ENCODE data around the gene OXER1. TPM values are rescaled to one million over a fixed set of nuclear protein-coding genes. Genes with fewer than 3 reads are reported as not detected.

OXER1 gene
- total and polyA plus RNA-seq, 5 donors from 2014 or later, result 0.09 TPM; not detected in 4

DNA sequence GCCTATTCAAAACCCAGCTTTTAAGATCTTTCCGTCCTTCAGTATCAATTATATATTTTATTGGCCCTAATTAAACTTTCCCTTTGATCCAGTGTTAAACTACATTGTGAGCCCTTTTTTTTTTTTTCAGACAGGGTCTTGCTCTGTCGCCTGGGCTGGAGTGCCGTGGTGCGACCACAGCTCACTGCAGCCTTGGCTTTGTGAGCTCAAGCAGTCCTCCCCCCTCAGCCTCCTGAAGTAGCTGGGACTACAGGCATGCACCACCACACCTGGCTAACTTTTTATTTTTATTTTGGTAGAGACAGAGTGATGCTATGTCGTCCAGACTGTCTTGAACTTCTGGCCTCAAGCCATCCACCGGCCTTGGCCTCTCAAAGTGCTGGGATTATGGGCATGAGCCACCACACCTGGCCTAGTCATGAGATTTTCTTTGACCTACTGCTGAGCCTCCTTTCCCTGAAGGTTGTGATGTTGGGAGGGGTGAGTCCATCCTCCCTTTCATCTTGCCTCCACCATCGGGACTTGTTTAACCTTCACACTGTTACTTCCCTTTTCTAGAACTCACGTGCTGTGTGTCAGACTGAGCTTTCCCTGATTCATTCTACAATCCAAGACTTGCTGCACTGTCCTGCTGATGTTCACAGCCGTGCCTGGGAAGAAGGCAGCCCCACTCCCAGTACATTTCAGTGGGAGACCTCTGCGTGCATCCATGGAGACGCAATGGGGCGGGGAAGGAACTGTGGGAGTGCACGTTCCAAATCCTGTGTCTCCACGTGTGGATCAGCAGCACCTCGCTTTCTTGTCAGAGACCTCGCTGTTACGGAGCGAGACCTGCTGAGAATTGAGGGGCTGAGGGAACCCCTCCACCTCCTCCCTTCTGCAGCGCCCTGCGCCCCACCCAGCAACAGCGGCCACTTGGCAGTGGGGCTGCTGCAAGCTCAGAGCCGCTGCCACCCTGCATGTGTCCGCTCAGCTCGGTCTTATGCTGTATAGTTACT is 10.8 kb downstream of the OXER1 start:
- ATAC-seq (ENCODE audit: low read depth in 2 of 2) (no peak), DNase-seq (no peak)
- Mint-ChIP-seq H3K27me3 (no peaks in the 10 kb centered on the region), H3K4me3 (no peak overlapping the region), H3K4me1 (no peaks in the 10 kb centered on the region), H3K36me3 (peaks cover 25% of the 10 kb centered on the region), H3K9me3 (peaks cover 0 to 2% (median 0%) of the 10 kb centered on the region in 7 donors), H3K27ac (peak overlapping the region in 1 of 3 donors; percentile 7)
- no peak overlapping the region for H3K27ac ChIP-seq (ENCODE audit: insufficient read depth, low read length, poor library complexity, severe bottlenecking)
- no peak overlapping the region for H3K4me3 ChIP-seq (ENCODE audit: low read depth, low read length)
- H3K27me3 ChIP-seq (ENCODE audit: control insufficient read depth, insufficient read depth, low read length), result no peaks in the 10 kb centered on the region
- no peaks in the 10 kb centered on the region for H3K4me1 ChIP-seq (ENCODE audit: control insufficient read depth, insufficient read depth, low read length, poor library complexity, severe bottlenecking)
- H3K36me3 ChIP-seq (ENCODE audit: control insufficient read depth, insufficient read depth, low read length), result no peaks in the 10 kb centered on the region
- no peaks in the 10 kb centered on the region for H3K9me3 ChIP-seq (ENCODE audit: control insufficient read depth in 2 of 2, low read length in 2 of 2)

- peak overlapping the region in 1 of 3 donors; percentile 7 for H3K27ac Mint-ChIP-seq
- peaks cover 24% of the 10 kb centered on the region for H3K36me3 Mint-ChIP-seq
Observed at GRCh38 chr2:42752314-42752713, 11.6 kb downstream of the OXER1 start.

GRCh38 chr2:42748840-42749239 is 15.1 kb downstream of the OXER1 start:
- DNase-seq (no peak), ATAC-seq (ENCODE audit: low read depth in 2 of 2) (no peak)
- no peak overlapping the region for H3K27ac ChIP-seq (ENCODE audit: insufficient read depth, low read length, poor library complexity, severe bottlenecking)
- no peak overlapping the region for H3K4me3 ChIP-seq (ENCODE audit: low read depth, low read length)
- Mint-ChIP-seq H3K36me3 (peaks cover 27% of the 10 kb centered on the region), H3K9me3 (no peaks in the 10 kb centered on the region), H3K27ac (peak overlapping the region in 1 of 3 donors; percentile 33), H3K4me3 (no peak overlapping the region), H3K4me1 (no peaks in the 10 kb centered on the region), H3K27me3 (no peaks in the 10 kb centered on the region)
- H3K9me3 ChIP-seq (ENCODE audit: control insufficient read depth in 2 of 2, low read length in 2 of 2), result no peaks in the 10 kb centered on the region
- no peaks in the 10 kb centered on the region for H3K36me3 ChIP-seq (ENCODE audit: control insufficient read depth, insufficient read depth, low read length)
- H3K27me3 ChIP-seq (ENCODE audit: control insufficient read depth, insufficient read depth, low read length), result no peaks in the 10 kb centered on the region
- H3K4me1 ChIP-seq (ENCODE audit: control insufficient read depth, insufficient read depth, low read length, poor library complexity, severe bottlenecking), result no peaks in the 10 kb centered on the region

More at GRCh38 chr2:42752314-42752713, 11.6 kb downstream of the OXER1 start:
- H3K9me3 Mint-ChIP-seq, result peaks cover 0 to 2% (median 0%) of the 10 kb centered on the region in 7 donors
- Histone ChIP-seq H3K4me1 (ENCODE audit: control insufficient read depth, insufficient read depth, low read length, poor library complexity, severe bottlenecking) (no peaks in the 10 kb centered on the region), H3K36me3 (ENCODE audit: control insufficient read depth, insufficient read depth, low read length) (no peaks in the 10 kb centered on the region), H3K9me3 (ENCODE audit: control insufficient read depth in 2 of 2, low read length in 2 of 2) (no peaks in the 10 kb centered on the region), H3K27ac (ENCODE audit: insufficient read depth, low read length, poor library complexity, severe bottlenecking) (no peak overlapping the region), H3K27me3 (ENCODE audit: control insufficient read depth, insufficient read depth, low read length) (no peaks in the 10 kb centered on the region), H3K4me3 (ENCODE audit: low read depth, low read length) (no peak overlapping the region)
- ATAC-seq (ENCODE audit: low read depth in 2 of 2) (peak in 1 of 2 donors; percentile 35), DNase-seq (no peak)
- H3K4me3 Mint-ChIP-seq, result no peak overlapping the region
- H3K4me1 Mint-ChIP-seq, result no peaks in the 10 kb centered on the region
- H3K27me3 Mint-ChIP-seq, result no peaks in the 10 kb centered on the region

DNA sequence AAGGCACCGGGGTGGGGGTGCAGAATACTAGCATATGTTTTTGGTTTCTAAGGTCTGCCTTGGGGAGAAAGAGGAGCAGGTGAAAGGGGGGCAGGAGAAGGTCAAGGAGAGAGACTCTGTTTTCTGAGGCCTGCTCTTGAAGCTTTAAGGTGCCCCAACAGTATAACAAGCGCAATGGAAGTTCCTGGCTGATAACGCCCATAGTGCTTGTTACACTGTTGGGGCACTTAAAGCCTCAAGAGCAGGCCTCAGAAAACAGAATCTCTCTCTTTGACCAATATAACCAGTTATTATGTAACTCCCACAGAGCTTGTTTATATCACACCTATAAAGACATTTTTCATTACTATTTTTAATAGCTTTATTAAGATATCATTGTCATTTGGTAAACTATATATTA is 16.5 kb downstream of the OXER1 start:
- no peaks in the 10 kb centered on the region for H3K27me3 Mint-ChIP-seq
- H3K4me3 ChIP-seq (ENCODE audit: low read depth, low read length), result no peak overlapping the region
- peaks cover 33% of the 10 kb centered on the region for H3K36me3 Mint-ChIP-seq
- H3K27me3 ChIP-seq (ENCODE audit: control insufficient read depth, insufficient read depth, low read length), result no peaks in the 10 kb centered on the region
- no peak overlapping the region for H3K4me3 Mint-ChIP-seq
- H3K4me1 Mint-ChIP-seq, result peaks cover 0 to 4% (median 0%) of the 10 kb centered on the region in 4 donors
- DNase-seq (no peak), ATAC-seq (ENCODE audit: low read depth in 2 of 2) (no peak)
- no peaks in the 10 kb centered on the region for H3K9me3 Mint-ChIP-seq
- H3K36me3 ChIP-seq (ENCODE audit: control insufficient read depth, insufficient read depth, low read length), result no peaks in the 10 kb centered on the region
- no peaks in the 10 kb centered on the region for H3K4me1 ChIP-seq (ENCODE audit: control insufficient read depth, insufficient read depth, low read length, poor library complexity, severe bottlenecking)
- no peak overlapping the region for H3K27ac ChIP-seq (ENCODE audit: insufficient read depth, low read length, poor library complexity, severe bottlenecking)
- H3K27ac Mint-ChIP-seq, result no peak overlapping the region
- H3K9me3 ChIP-seq (ENCODE audit: control insufficient read depth in 2 of 2, low read length in 2 of 2), result peaks cover 0 to 3% of the 10 kb centered on the region in 2 experiments

- Mint-ChIP-seq H3K27ac (no peak overlapping the region), H3K27me3 (no peaks in the 10 kb centered on the region), H3K36me3 (peaks cover 44% of the 10 kb centered on the region), H3K4me1 (peaks cover 0 to 4% (median 1%) of the 10 kb centered on the region in 4 donors), H3K9me3 (peaks cover 0 to 3% (median 0%) of the 10 kb centered on the region in 7 donors), H3K4me3 (no peak overlapping the region)
- Histone ChIP-seq H3K4me3 (ENCODE audit: low read depth, low read length) (no peak overlapping the region), H3K4me1 (ENCODE audit: control insufficient read depth, insufficient read depth, low read length, poor library complexity, severe bottlenecking) (no peaks in the 10 kb centered on the region), H3K27me3 (ENCODE audit: control insufficient read depth, insufficient read depth, low read length) (no peaks in the 10 kb centered on the region), H3K9me3 (ENCODE audit: control insufficient read depth in 2 of 2, low read length in 2 of 2) (peaks cover 0 to 3% of the 10 kb centered on the region in 2 experiments), H3K27ac (ENCODE audit: insufficient read depth, low read length, poor library complexity, severe bottlenecking) (no peak overlapping the region), H3K36me3 (ENCODE audit: control insufficient read depth, insufficient read depth, low read length) (no peaks in the 10 kb centered on the region)
- ATAC-seq (ENCODE audit: low read depth in 2 of 2) (no peak), DNase-seq (no peak)
Observed at GRCh38 chr2:42744545-42745082, 19.3 kb downstream of the OXER1 start.

GRCh38 chr2:42743659-42743990 is 20.3 kb downstream of the OXER1 start:
- Mint-ChIP-seq H3K27me3 (no peaks in the 10 kb centered on the region), H3K4me3 (no peak overlapping the region), H3K9me3 (peaks cover 0 to 5% (median 0%) of the 10 kb centered on the region in 7 donors), H3K27ac (no peak overlapping the region), H3K4me1 (peaks cover 0 to 4% (median 1%) of the 10 kb centered on the region in 4 donors), H3K36me3 (peaks cover 46% of the 10 kb centered on the region)
- ATAC-seq (ENCODE audit: low read depth in 2 of 2) (no peak), DNase-seq (no peak)
- H3K27me3 ChIP-seq (ENCODE audit: control insufficient read depth, insufficient read depth, low read length), result no peaks in the 10 kb centered on the region
- H3K4me1 ChIP-seq (ENCODE audit: control insufficient read depth, insufficient read depth, low read length, poor library complexity, severe bottlenecking), result no peaks in the 10 kb centered on the region
- no peak overlapping the region for H3K27ac ChIP-seq (ENCODE audit: insufficient read depth, low read length, poor library complexity, severe bottlenecking)
- H3K4me3 ChIP-seq (ENCODE audit: low read depth, low read length), result no peak overlapping the region
- H3K36me3 ChIP-seq (ENCODE audit: control insufficient read depth, insufficient read depth, low read length), result no peaks in the 10 kb centered on the region
- H3K9me3 ChIP-seq (ENCODE audit: control insufficient read depth in 2 of 2, low read length in 2 of 2), result peaks cover 0 to 3% of the 10 kb centered on the region in 2 experiments

DNA sequence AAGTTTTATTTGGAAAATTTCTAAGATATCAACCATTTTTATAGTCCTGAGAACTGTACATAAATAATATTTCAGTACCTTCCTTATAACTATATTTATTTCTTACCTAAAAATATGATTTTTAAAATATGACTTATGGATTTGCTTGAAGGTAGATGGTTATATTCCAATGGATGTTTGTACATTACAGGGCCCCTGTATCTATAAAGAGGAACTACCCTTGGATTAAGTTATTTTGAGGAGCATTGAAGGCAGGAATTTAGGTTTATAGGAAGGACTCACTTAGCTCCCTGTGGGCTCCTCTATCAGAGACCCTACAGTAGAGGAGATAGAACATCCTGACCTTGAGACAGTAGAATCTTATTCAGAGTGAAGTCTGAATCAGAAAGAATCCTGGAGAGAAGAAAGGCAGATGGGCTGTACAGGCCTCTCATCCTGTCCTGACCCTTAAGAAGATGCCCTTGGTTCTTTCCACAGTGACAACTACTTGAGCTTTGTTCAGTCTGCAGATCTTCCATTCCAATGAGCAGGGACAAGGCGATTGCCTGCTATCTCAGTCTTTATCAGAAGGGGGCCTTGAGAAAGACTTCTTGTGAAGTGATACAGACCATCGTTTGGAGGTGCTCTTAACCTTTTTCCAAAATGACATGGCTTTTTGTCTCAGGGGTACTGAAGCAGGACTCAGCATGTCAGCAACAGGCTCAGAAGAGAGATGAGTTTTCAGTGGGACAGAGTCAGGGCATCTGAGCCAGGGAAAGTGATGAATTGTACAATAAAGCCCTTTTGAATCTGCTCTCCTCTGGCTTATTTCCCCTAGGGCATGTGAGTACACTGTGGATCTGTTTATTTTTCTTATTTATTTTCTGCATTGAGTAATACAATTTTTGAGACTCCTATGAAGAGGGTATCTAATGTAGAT is 20.9 kb downstream of the OXER1 start:
- H3K36me3 Mint-ChIP-seq, result peaks cover 48% of the 10 kb centered on the region
- no peak overlapping the region for H3K4me3 Mint-ChIP-seq

More for the DNA sequence above, 20.9 kb downstream of the OXER1 start:
- Histone ChIP-seq H3K4me3 (ENCODE audit: low read depth, low read length) (no peak overlapping the region), H3K27ac (ENCODE audit: insufficient read depth, low read length, poor library complexity, severe bottlenecking) (no peak overlapping the region), H3K27me3 (ENCODE audit: control insufficient read depth, insufficient read depth, low read length) (no peaks in the 10 kb centered on the region), H3K4me1 (ENCODE audit: control insufficient read depth, insufficient read depth, low read length, poor library complexity, severe bottlenecking) (no peaks in the 10 kb centered on the region), H3K9me3 (ENCODE audit: control insufficient read depth in 2 of 2, low read length in 2 of 2) (peaks cover 0 to 3% of the 10 kb centered on the region in 2 experiments), H3K36me3 (ENCODE audit: control insufficient read depth, insufficient read depth, low read length) (no peaks in the 10 kb centered on the region)
- H3K27ac Mint-ChIP-seq, result peak overlapping the region in 1 of 3 donors; percentile 38
- H3K27me3 Mint-ChIP-seq, result no peaks in the 10 kb centered on the region
- no peak for ATAC-seq (ENCODE audit: low read depth in 2 of 2)
- peaks cover 0 to 4% (median 1%) of the 10 kb centered on the region in 4 donors for H3K4me1 Mint-ChIP-seq
- H3K9me3 Mint-ChIP-seq, result peaks cover 0 to 9% (median 0%) of the 10 kb centered on the region in 7 donors
- no peak for DNase-seq
